Measurements from ENCODE around the gene MST1.

The MST1 gene

DNA sequence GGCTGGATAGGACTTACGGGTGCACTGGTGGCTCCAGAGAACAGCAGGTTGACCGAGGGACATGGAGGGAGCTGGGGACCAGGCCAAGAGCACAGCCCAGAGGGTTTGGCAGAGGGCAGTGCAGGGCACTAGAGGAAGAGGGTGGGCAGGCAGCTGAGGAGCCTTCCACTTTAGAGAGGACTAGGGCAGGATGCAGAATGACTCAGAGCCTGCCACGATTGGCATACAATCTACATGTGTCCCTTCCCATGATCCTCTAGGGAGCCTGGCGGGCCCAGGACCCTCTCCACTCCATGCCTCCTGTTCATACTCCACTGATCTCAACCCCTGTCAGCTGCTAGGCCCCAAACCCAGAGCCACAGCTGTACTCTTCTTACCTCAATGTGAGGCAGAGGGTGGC is 29.5 kb downstream of the MST1 start:
- DNase-seq (ENCODE audit: insufficient read length, low spot score) (no peak), FAIRE-seq (no peak)

DNA sequence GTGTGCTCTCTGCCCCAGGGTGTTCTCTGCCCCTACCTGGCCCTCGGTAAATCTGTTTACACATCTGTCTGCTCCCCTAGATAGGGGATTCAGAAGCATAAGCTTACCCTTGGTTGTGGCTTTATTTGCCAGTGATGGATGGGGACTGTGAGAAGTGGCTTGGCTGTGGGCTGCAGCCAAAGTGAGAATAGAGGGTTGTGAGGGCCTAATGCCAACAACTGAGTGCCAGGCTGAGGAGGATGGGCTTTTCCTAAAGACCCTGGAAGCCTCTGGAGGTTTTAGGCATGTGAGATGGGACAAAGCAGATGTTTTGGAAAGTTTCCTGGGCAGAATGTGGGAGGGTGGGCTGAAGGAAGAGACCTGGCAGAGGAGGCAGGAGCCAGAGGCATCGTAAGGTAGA is 30.6 kb downstream of the MST1 start:
- FAIRE-seq, result no peak
- DNase-seq (ENCODE audit: insufficient read length, low spot score), result no peak

DNA sequence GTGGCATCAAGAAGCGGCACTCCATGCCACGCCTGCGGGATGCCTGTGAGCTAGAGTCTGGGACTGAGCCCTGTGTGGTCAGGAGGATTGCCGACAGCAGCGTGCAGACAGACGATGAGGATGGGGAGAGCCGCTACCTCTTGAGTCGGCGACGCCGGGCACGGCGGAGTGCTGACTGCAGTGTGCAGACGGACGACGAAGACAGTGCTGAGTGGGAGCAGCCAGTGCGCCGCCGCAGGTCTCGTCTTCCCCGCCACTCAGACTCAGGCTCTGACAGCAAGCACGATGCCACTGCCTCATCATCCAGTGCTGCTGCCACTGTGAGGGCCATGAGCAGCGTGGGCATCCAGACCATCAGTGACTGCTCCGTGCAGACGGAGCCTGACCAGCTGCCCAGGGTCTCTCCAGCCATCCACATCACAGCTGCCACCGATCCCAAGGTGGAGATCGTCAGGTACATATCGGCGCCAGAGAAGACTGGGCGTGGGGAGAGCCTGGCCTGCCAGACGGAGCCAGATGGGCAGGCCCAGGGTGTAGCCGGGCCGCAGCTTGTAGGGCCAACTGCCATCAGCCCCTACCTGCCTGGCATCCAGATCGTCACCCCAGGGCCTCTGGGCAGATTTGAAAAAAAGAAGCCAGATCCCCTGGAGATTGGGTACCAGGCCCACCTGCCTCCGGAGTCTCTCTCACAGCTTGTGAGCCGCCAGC is 31.9 kb downstream of the MST1 start:
- FAIRE-seq, result no peak
- DNase-seq (ENCODE audit: insufficient read length, low spot score), result no peak

DNA sequence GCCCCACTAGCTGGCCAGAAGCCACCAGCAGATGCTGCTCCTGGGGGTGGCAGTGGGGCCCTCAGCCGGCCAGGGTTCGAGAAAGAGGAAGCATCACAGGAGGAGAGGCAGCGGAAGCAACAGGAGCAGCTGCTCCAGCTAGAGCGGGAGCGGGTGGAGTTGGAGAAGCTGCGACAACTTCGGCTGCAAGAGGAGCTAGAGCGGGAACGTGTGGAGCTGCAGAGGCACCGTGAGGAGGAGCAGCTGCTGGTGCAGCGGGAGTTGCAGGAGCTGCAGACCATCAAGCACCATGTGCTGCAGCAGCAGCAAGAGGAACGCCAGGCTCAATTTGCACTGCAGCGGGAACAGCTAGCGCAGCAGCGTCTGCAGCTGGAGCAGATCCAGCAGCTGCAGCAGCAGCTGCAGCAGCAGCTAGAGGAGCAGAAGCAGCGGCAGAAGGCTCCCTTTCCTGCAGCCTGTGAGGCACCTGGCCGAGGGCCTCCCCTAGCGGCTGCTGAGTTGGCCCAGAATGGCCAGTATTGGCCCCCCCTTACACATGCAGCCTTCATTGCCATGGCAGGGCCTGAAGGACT is 32.6 kb downstream of the MST1 start:
- FAIRE-seq, result no peak
- DNase-seq (ENCODE audit: insufficient read length, low spot score), result no peak

DNA sequence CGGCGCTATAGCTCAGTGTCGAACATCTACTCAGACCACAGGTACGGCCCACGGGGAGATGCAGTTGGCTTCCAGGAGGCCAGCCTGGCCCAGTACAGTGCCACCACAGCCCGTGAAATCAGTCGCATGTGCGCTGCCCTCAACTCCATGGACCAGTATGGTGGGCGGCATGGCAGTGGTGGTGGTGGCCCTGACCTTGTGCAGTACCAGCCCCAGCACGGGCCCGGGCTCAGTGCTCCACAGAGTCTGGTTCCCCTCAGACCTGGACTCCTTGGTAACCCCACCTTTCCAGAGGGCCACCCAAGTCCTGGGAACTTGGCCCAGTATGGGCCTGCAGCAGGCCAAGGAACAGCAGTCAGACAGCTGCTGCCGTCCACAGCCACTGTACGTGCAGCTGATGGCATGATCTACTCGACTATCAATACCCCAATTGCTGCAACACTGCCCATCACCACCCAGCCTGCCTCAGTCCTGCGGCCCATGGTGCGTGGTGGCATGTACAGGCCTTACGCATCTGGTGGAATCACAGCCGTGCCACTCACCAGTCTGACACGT is 33.5 kb downstream of the MST1 start:
- DNase-seq (ENCODE audit: insufficient read length, low spot score) (no peak), FAIRE-seq (no peak)

DNA sequence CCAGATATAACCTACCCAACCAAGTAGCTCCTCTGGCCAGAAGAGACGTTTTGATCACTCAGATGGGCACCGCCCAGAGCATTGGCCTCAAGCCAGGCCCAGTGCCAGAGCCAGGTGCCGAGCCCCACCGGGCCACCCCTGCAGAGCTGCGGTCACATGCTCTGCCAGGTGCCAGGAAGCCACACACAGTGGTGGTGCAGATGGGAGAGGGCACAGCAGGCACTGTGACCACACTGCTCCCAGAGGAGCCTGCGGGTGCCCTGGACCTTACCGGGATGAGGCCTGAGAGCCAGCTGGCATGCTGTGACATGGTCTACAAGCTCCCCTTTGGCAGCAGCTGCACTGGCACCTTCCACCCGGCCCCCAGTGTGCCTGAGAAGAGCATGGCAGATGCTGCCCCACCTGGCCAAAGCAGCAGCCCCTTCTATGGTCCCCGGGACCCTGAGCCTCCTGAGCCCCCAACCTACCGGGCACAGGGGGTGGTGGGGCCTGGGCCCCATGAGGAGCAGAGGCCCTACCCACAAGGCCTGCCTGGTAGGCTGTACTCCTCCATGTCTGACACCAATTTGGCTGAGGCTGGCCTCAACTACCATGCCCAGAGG is 34.2 kb downstream of the MST1 start:
- FAIRE-seq (no peak), DNase-seq (ENCODE audit: insufficient read length, low spot score) (no peak)

DNA sequence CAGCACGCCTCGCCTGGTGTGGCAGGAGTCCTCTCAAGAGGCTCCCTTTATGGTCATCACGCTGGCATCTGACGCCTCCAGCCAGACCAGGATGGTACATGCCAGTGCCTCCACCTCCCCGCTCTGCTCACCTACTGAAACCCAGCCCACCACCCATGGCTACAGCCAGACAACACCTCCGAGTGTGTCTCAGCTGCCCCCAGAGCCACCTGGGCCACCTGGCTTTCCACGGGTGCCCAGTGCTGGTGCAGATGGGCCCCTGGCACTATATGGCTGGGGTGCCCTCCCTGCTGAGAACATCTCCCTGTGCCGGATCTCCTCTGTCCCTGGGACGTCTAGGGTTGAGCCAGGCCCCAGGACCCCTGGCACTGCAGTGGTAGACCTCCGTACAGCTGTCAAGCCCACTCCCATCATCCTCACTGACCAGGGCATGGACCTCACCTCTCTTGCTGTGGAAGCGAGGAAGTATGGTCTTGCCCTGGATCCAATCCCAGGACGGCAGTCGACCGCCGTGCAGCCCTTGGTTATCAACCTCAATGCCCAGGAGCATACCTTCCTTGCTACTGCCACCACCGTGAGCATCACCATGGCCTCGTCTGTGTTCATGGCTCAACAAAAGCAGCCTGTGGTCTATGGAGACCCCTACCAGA is 35.0 kb downstream of the MST1 start:
- DNase-seq (ENCODE audit: insufficient read length, low spot score) (no peak), FAIRE-seq (no peak)

DNA sequence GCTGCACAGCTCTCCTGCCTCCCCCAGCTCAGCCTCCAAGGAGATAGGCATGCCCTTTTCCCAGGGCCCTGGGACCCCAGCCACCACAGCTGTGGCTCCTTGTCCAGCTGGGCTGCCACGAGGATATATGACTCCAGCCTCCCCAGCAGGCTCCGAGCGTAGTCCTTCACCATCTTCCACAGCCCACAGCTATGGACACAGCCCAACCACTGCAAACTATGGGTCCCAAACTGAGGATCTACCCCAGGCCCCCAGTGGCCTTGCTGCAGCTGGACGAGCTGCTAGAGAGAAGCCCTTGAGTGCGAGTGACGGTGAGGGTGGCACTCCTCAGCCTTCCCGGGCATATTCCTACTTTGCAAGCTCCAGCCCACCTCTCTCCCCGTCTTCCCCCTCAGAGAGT is 35.7 kb downstream of the MST1 start:
- no peak for FAIRE-seq
- no peak for DNase-seq (ENCODE audit: insufficient read length, low spot score)

DNA sequence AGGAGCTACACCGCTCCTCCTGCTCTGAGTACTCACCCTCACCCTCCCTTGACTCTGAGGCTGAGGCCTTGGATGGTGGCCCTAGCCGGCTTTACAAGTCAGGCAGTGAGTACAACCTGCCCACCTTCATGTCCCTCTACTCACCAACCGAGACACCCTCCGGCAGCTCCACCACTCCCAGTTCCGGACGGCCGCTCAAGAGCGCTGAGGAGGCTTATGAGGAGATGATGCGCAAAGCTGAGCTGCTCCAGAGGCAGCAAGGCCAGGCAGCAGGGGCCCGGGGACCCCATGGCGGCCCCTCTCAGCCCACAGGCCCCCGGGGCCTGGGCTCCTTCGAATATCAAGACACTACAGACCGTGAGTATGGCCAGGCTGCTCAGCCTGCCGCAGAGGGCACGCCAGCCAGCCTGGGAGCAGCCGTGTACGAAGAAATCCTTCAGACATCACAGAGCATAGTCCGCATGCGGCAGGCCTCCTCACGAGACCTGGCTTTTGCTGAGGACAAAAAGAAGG is 36.3 kb downstream of the MST1 start:
- FAIRE-seq (no peak), DNase-seq (ENCODE audit: insufficient read length, low spot score) (no peak)

DNA sequence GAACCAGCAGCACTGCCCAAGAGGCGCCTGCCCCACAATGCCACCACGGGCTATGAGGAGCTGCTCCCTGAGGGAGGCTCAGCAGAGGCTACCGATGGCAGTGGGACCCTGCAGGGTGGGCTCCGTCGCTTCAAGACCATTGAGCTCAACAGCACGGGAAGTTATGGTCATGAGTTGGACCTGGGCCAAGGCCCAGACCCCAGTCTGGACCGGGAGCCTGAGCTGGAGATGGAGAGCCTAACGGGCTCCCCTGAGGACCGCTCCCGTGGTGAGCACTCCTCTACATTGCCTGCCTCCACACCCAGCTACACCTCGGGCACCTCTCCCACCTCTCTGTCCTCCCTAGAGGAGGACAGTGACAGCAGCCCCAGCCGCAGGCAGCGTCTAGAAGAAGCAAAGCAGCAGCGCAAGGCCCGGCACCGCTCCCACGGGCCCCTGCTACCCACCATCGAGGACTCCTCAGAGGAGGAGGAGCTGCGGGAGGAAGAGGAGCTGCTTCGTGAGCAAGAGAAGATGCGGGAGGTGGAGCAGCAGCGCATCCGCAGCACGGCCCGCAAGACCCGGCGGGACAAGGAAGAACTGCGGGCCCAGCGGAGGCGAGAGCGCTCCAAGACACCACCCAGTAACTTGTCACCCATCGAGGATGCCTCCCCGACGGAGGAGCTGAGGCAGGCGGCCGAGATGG is 36.9 kb downstream of the MST1 start:
- FAIRE-seq, result no peak
- no peak for DNase-seq (ENCODE audit: insufficient read length, low spot score)

DNA sequence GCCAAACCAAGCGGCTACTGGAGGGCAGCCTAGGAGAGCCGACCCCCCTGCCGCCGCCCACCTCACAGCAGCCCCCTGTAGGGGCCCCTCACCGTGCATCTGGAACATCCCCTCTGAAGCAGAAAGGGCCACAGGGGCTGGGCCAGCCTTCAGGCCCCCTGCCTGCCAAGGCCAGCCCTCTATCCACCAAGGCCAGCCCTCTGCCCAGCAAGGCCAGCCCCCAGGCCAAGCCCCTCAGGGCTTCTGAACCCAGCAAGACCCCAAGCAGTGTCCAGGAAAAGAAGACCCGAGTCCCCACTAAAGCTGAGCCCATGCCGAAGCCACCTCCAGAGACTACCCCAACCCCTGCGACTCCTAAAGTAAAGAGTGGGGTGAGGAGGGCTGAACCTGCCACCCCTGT is 38.6 kb downstream of the MST1 start:
- no peak for DNase-seq (ENCODE audit: insufficient read length, low spot score)
- FAIRE-seq, result no peak

DNA sequence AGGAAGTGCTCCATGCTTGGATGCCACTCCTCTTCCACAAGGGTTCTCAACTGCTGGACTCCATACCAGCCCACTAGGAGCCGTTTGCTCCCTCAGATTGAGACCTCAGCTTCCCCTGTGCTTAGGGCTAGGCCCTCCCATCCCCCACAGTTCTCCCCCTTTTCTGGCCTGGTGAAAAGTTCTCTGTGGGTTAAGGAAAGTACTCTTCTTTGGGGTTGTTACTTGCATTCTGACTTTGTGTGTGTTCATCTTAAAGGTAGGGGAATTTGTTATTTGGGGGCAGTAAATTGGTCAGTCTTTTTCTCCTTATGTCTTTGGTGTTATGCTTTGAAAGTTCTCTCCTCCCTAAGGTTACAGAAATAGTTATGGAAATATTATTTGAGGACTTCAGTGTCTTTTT is 39.1 kb downstream of the MST1 start:
- no peak for FAIRE-seq
- no peak for DNase-seq (ENCODE audit: insufficient read length, low spot score)

DNA sequence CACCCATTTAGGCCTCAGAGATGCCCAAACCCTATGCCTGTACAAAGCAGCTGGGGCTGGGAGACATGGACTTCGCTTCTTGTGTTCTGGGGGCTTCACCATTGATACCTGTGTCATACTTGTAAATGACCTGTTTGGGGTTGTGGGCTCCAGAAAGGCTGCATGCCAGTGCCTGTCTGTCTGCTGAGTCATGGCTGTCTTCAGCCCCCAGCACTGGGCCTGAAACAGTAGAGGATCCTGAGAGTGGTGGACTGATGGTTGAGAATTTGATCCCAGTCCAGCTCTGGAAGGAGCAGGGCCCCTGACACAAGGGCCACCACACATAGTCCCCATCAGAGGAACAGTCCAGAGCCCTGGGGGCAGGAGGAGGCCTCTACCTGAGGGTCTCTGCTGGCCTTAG is 39.7 kb downstream of the MST1 start:
- DNase-seq (ENCODE audit: insufficient read length, low spot score) (peak; percentile 31), FAIRE-seq (no peak)

DNA sequence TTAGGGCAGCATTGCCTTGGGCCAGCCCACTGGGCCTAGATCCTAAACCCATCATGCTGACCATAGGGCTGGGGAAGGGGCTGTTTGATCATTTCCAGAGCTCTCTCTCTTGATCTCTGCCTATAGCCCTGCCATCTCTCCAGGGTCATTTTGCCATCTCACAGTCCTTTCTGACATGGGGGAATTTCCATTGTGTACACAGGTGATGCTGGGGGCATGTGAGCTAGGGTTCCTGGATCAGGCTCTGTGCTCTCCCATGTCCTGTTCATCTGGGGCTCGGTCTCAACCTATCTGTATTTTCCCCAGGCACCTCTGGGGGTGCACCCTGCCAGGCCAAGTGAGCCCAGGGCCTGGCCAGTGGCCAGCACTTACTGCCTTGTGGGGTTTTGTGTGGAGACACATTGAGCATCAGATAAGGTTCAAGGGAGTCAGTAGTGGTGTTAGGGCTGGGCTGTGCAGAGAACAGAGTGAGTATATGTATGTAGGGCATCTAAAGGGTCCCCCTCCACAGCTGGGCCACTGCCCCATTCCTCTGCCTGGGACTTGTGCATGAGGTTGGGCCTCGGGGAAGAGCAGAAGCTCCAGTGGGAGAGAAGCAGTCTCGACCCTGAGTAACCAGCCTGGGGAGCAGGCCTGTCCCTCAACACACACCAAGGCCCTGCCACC is 40.8 kb downstream of the MST1 start:
- DNase-seq (ENCODE audit: insufficient read length, low spot score) (no peak), FAIRE-seq (no peak)

DNA sequence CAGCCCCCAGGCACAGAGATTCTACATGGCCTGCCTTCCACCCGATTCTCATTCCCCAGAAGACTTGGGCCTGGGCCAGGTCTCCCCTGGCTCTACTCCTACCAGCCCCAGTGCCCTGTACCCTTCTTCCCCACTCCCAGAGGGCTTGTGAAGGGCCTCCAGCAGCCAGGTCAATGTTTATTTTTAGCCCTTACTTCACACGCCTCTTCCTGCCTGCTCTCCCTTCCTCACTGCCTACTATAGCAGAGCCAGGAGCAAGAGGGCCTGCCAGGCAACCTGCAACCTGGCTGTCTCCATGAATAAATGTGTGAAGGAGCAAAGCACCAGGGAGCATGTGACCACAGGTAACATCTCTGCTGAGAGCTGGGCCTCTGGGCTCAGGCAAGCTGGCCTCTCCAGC is 41.5 kb downstream of the MST1 start:
- FAIRE-seq (no peak), DNase-seq (ENCODE audit: insufficient read length, low spot score) (no peak)

DNA sequence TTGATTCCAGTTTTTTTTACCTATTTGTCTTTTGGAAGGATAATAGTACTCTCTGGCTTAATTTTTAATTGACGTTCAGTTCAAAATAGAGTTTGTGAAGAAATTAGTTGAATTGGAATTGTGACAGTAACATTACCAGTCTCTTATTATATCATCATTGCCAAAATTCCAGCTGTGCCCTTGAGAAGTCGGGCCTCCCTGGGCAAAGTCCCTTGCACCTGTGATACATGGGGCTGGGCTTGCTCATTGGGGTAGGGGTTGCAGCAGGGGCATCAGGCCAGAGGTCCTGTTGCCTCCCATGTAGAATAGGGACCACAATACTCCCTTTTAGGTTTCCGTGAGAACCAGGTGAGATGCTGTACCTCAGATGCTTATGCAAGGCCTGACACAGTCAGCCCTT is 43.0 kb downstream of the MST1 start:
- DNase-seq (ENCODE audit: insufficient read length, low spot score), result no peak
- FAIRE-seq, result no peak

DNA sequence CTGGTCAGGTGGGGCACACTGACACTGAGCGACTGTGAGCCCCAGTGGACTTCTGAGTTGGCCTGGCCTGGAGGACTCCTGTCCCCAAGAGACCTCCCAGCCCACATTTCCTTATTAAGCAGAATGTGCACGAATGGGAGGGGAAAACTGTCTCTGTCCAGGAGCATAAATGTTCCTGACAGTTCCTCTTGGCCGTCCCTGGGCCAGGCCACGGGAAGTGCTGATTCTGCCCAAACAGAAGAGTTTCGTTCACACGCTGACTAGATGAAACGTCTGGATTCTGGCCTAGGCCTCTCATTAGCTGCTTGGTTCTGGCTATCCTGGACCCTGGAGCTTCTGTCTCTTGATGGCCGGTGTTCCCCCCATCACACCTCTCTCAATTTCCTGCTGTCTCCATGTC is 44.6 kb downstream of the MST1 start:
- DNase-seq (ENCODE audit: insufficient read length, low spot score) (no peak), FAIRE-seq (no peak)

DNA sequence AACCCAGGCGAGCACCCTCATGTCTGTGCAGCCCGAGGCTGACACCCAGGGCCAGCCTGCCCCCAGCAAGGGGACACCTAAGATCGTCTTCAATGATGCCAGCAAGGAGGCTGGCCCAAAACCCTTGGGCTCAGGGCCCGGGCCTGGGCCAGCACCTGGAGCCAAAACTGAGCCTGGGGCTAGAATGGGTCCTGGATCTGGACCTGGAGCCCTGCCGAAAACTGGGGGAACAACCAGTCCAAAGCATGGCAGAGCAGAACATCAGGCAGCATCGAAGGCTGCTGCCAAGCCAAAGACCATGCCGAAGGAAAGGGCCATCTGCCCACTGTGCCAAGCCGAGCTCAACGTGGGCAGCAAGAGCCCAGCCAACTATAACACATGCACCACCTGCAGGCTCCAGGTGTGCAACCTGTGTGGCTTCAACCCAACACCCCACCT is 46.5 kb downstream of the MST1 start:
- FAIRE-seq (no peak), DNase-seq (ENCODE audit: insufficient read length, low spot score) (no peak)

DNA sequence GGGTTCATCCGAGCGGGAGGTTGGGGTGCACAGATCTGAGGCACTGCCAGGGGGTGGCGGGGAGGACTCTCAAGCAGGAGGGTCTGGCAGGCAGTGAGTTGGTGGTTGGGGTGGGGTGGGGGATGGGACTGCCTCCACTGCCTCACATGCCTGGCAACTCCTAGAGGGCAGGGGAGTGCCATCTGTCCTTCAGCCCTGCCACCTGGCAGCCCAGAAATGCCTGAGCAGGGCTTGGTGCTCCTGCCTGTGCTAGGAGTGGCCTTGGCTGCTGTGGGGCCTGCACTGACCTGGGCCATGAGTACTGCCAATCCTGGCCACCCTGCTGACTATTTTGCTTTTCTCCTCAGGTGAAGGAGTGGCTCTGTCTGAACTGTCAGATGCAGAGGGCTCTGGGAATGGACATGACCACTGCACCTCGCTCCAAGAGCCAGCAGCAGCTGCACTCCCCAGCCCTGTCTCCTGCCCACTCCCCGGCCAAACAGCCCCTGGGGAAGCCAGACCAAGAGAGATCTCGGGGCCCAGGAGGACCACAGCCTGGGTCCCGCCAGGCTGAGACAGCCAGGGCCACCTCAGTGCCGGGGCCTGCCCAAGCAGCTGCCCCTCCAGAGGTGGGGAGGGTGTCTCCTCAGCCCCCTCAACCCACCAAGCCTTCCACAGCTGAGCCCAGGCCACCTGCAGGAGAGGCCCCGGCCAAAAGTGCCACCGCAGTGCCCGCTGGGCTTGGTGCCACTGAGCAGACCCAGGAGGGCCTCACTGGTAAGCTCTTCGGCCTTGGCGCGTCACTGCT is 47.2 kb downstream of the MST1 start:
- no peak for DNase-seq (ENCODE audit: insufficient read length, low spot score)
- no peak for FAIRE-seq

DNA sequence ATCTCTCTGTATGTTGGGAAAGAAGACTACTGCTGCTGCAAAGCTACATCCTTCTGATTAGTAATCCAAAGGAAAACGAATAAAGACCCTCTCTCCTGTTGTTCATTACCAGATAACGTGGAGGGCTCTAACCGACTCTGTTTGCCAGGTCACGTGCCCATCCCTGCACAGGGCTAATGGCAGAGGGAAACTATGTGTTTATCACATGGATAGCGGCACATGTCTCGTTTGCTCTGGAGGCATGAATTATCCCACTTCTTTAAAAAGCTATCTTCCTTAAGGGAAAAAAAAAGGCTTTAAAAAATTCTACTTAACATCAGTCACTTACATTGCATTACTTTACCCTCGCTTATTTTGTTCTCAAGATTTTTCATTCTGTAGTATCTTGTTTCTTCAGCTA is 48.0 kb downstream of the MST1 start:
- DNase-seq (ENCODE audit: insufficient read length, low spot score) (no peak), FAIRE-seq (no peak)

Measured in HTR-8/SVneo (cell line).